H1 (cell line): ENCODE measurements around the gene SSH2. TPM values are rescaled to one million over a fixed set of nuclear protein-coding genes. Genes with fewer than 3 reads are reported as not detected.

Experiments used
- CTCF ChIA-PET: fragments of 300-600 bp; sonication (Branson Sonifier 250); formaldehyde crosslinking; loops from one replicate; lab custom pipeline; 2021; ENCODE audit not compliant: partially characterized antibody; lab: Charles Lee
- POLR2A ChIA-PET: fragments of 300-600 bp; sonication (Branson Sonifier 250); formaldehyde crosslinking; loops from one replicate; lab custom pipeline; 2021; ENCODE audit warnings: inconsistent platforms; ENCODE audit not compliant: partially characterized antibody; lab: Charles Lee
- DNase-seq, 2 experiments: peaks; one replicate each; pipeline versions ENCODE4 v3.0.0 to v3.0.0-alpha.2; 2010 to 2022; ENCODE audit warnings: low spot score in 2 of 2, low read depth in 1 of 2, mixed read lengths in 1 of 2
- FAIRE-seq: peaks from 2 replicates; lab custom pipeline; 2011; peaks lifted over from hg19 to GRCh38; lab: Jason Lieb, UNC
- H2AFZ ChIP-seq: 2 replicates; pipeline ENCODE4 v1.8.1; 2012; ENCODE audit warnings: low read length, inconsistent platforms
- H2AK5ac ChIP-seq: 2 replicates; pipeline ENCODE4 v1.6.1; 2013; ENCODE audit warnings: low read depth, low read length
- H2BK120ac ChIP-seq: replicated peaks from 2 replicates; pipeline ENCODE3; 2013; ENCODE audit warnings: low read depth, low read length, inconsistent platforms
- H2BK12ac ChIP-seq: 2 replicates; pipeline ENCODE4 v1.6.1; 2013; ENCODE audit warnings: low read depth, low read length
- H2BK15ac ChIP-seq: 2 replicates; pipeline ENCODE4 v1.6.1; 2013; ENCODE audit warnings: low read length
- H2BK20ac ChIP-seq: 2 replicates; pipeline ENCODE4 v1.6.1; 2013; ENCODE audit warnings: low read length
- H2BK5ac ChIP-seq: 2 replicates; pipeline ENCODE4 v1.6.1; 2013; ENCODE audit warnings: low read depth, low read length
- H3K14ac ChIP-seq: 2 replicates; pipeline ENCODE4 v1.6.1; 2013; ENCODE audit warnings: inconsistent platforms; ENCODE audit not compliant: insufficient read length
- H3K18ac ChIP-seq: 2 replicates; pipeline ENCODE4 v1.6.1; 2013; ENCODE audit warnings: low read length; ENCODE audit errors: extremely low read depth
- H3K23ac ChIP-seq: 2 replicates; pipeline ENCODE4 v1.6.1; 2013; ENCODE audit warnings: inconsistent platforms; ENCODE audit not compliant: insufficient read length
- H3K23me2 ChIP-seq: 2 replicates; pipeline ENCODE4 v1.6.1; 2013; ENCODE audit warnings: low read depth, low read length
- H3K27ac ChIP-seq: 2 replicates; pipeline ENCODE4 v1.6.1; 2011; ENCODE audit warnings: low read depth, low read length, inconsistent platforms
- H3K27me3 ChIP-seq, 4 experiments: replicated peaks in 1 of 4; 1 replicate in 1 of 4; 2 replicates in 3 of 4; pipeline versions ENCODE4 v1.6.1 to v1.8.1; 2011 to 2013; ENCODE audit warnings: low read length in 3 of 4, mild to moderate bottlenecking in 3 of 4, inconsistent platforms in 2 of 4, mixed read lengths in 2 of 4, moderate library complexity in 1 of 4; ENCODE audit not compliant: control insufficient read depth in 3 of 4, insufficient read depth in 3 of 4; ENCODE audit errors: extremely low read depth in 1 of 4
- H3K36me3 ChIP-seq, 4 experiments: 2 replicates each; pipeline versions ENCODE4 v1.6.1 to v1.8.1; 2011 to 2013; ENCODE audit warnings: mild to moderate bottlenecking in 4 of 4, low read length in 3 of 4, moderate library complexity in 2 of 4, control low read depth in 1 of 4, inconsistent platforms in 1 of 4; ENCODE audit not compliant: insufficient read depth in 4 of 4, control insufficient read depth in 2 of 4
- H3K4ac ChIP-seq: replicated peaks from 2 replicates; pipeline ENCODE3; 2013; ENCODE audit warnings: low read length, low read depth, mixed read lengths, inconsistent platforms; ENCODE audit not compliant: insufficient read length
- H3K4me1 ChIP-seq, 4 experiments: replicated peaks in 1 of 4; 1 replicate in 1 of 4; 2 replicates in 3 of 4; pipeline versions ENCODE4 v1.6.1 to v1.8.1; 2011 to 2013; ENCODE audit warnings: low read length in 3 of 4, inconsistent platforms in 2 of 4, mixed read lengths in 1 of 4; ENCODE audit not compliant: insufficient read depth in 4 of 4, control insufficient read depth in 3 of 4
- H3K4me2 ChIP-seq, 2 experiments: 2 replicates each; pipeline versions ENCODE4 v1.6.1 to v1.8.1; 2011 to 2013; ENCODE audit warnings: low read depth in 2 of 2, low read length in 2 of 2, control low read depth in 1 of 2, inconsistent platforms in 1 of 2, mild to moderate bottlenecking in 1 of 2; ENCODE audit not compliant: insufficient read depth in 1 of 2
- H3K4me3 ChIP-seq, 4 experiments: fragments of 200-600, 300-600 bp in 1 of 4; sonication (generic), shearing (Covaris generic), sonication (Bioruptor Twin) in 1 of 4; 2 replicates each; pipeline versions ENCODE4 v1.5.1 to v1.8.1; 2011 to 2016; ENCODE audit warnings: low read length in 4 of 4, low read depth in 3 of 4, control low read depth in 2 of 4, inconsistent platforms in 2 of 4, mild to moderate bottlenecking in 2 of 4, mixed read lengths in 1 of 4, moderate library complexity in 1 of 4; ENCODE audit not compliant: insufficient read depth in 2 of 4; ENCODE audit errors: extremely low read depth in 1 of 4
- H3K56ac ChIP-seq: replicated peaks from 2 replicates; pipeline ENCODE3; 2013; ENCODE audit warnings: low read depth, mild to moderate bottlenecking, mixed read lengths, low read length, inconsistent platforms; ENCODE audit not compliant: insufficient read length
- H3K79me1 ChIP-seq: 2 replicates; pipeline ENCODE4 v1.6.1; 2013; ENCODE audit warnings: low read depth, low read length, control low read depth
- H3K79me2 ChIP-seq, 2 experiments: 2 replicates each; pipeline versions ENCODE4 v1.6.1 to v1.8.1; 2012 to 2013; ENCODE audit warnings: low read length in 2 of 2, mild to moderate bottlenecking in 2 of 2, inconsistent platforms in 1 of 2; ENCODE audit not compliant: insufficient read depth in 2 of 2, control insufficient read depth in 1 of 2
- H3K9ac ChIP-seq, 4 experiments: replicated peaks in 1 of 4; 1 replicate in 1 of 4; 2 replicates in 3 of 4; pipeline versions ENCODE4 v1.6.1 to v1.8.1; 2011 to 2013; ENCODE audit warnings: low read depth in 3 of 4, low read length in 3 of 4, control low read depth in 2 of 4, mild to moderate bottlenecking in 2 of 4, moderate library complexity in 2 of 4, inconsistent platforms in 1 of 4; ENCODE audit errors: extremely low read depth in 1 of 4
- H3K9me3 ChIP-seq, 2 experiments: 2 replicates each; pipeline versions ENCODE4 v1.6.1 to v1.8.1; 2012 to 2013; ENCODE audit warnings: mild to moderate bottlenecking in 2 of 2, moderate library complexity in 2 of 2, control low read depth in 1 of 2, inconsistent platforms in 1 of 2, low read depth in 1 of 2, low read length in 1 of 2, mixed read lengths in 1 of 2; ENCODE audit not compliant: insufficient read depth in 2 of 2
- H4K20me1 ChIP-seq, 2 experiments: replicated peaks in 1 of 2; 2 replicates each; pipeline versions ENCODE3 to v1.8.1; 2011 to 2013; ENCODE audit warnings: inconsistent platforms in 2 of 2, low read length in 2 of 2, mild to moderate bottlenecking in 1 of 2; ENCODE audit not compliant: insufficient read depth in 2 of 2, control insufficient read depth in 1 of 2
- H4K5ac ChIP-seq: 2 replicates; pipeline ENCODE4 v1.6.1; 2013; ENCODE audit warnings: low read length, low read depth, mixed read lengths, inconsistent platforms; ENCODE audit not compliant: insufficient read length
- H4K8ac ChIP-seq: 2 replicates; pipeline ENCODE4 v1.8.0; 2013; ENCODE audit warnings: mild to moderate bottlenecking, moderate library complexity, low read length, inconsistent platforms; ENCODE audit not compliant: insufficient read depth; ENCODE audit errors: extremely low read depth
- H4K91ac ChIP-seq: replicated peaks from 2 replicates; pipeline ENCODE3; 2013; ENCODE audit warnings: low read length, mixed read lengths, inconsistent platforms; ENCODE audit not compliant: insufficient read length
- ASH2L ChIP-seq: fragments of 200-600, 300-600 bp; sonication (generic); IDR thresholded peaks from one replicate; pipeline ENCODE4 v1.7.1; 2017; ENCODE audit warnings: low read length
- ATF3 ChIP-seq: IDR thresholded peaks from 2 replicates; pipeline ENCODE4 v1.6.1; 2011; ENCODE audit warnings: low read depth, mild to moderate bottlenecking, low read length; ENCODE audit not compliant: insufficient read depth
- CEBPB ChIP-seq: IDR thresholded peaks from 2 replicates; pipeline ENCODE4 v1.6.1; 2012; ENCODE audit warnings: low read depth, low read length
- CHD2 ChIP-seq: IDR thresholded peaks from 2 replicates; pipeline ENCODE4 v1.6.1; 2012; ENCODE audit warnings: low read length, improper control_type of control experiment
- CREB1 ChIP-seq: IDR thresholded peaks from 2 replicates; pipeline ENCODE4 v1.6.1; 2012; ENCODE audit warnings: inconsistent platforms
- EZH2 ChIP-seq: fragments of 200-600 bp; sonication (generic); IDR thresholded peaks from 2 replicates; pipeline ENCODE4 v1.7.1; 2012; ENCODE audit warnings: low read depth, mild to moderate bottlenecking, moderate library complexity, low read length, inconsistent platforms; ENCODE audit not compliant: severe bottlenecking
- GABPA ChIP-seq: IDR thresholded peaks from 2 replicates; pipeline ENCODE4 v1.6.1; 2011; ENCODE audit warnings: mild to moderate bottlenecking, low read length, moderate library complexity, borderline replicate concordance; ENCODE audit not compliant: insufficient read depth
- KDM4A ChIP-seq: IDR thresholded peaks from one replicate; pipeline ENCODE4 v1.7.1; 2012; ENCODE audit warnings: low read depth, mild to moderate bottlenecking, moderate library complexity, low read length, inconsistent platforms; ENCODE audit not compliant: severe bottlenecking
- MAX ChIP-seq: IDR thresholded peaks from 2 replicates; pipeline ENCODE4 v1.6.1; 2012; ENCODE audit warnings: inconsistent platforms
- TAF1 ChIP-seq: IDR thresholded peaks from 2 replicates; pipeline ENCODE4 v1.6.1; 2011; ENCODE audit warnings: mild to moderate bottlenecking, low read depth, low read length
- WGBS, 2 experiments: shearing (Covaris generic) in 1 of 2; methylation state at CpG; one replicate each; pipeline versions ENCODE4 v1.1.6 to v1.1.7; 2013 to 2015; ENCODE audit warnings: low lambda C conversion rate in 2 of 2, mixed read lengths in 2 of 2, inconsistent platforms in 1 of 2, low coverage in 1 of 2, missing lambda C conversion rate in 1 of 2; ENCODE audit not compliant: insufficient replicate concordance in 2 of 2, insufficient coverage in 1 of 2, insufficient read length in 1 of 2; ENCODE audit errors: extremely low coverage in 1 of 2, missing lambda C conversion rate in 1 of 2; 5-methylcytosine and 5-hydroxymethylcytosine counted together
- polyA plus RNA-seq, 7 experiments: library from polyadenylated mRNA; depleted of rRNA in 3 of 7; stranded (reverse) in 5 of 7; unstranded in 2 of 7; fragments of >200 nt in 5 of 7; fragments of 200-250 nt in 2 of 7; gene quantifications; 1 replicate in 5 of 7; 2 replicates in 1 of 7; 4 replicates in 1 of 7; pipeline versions ENCODE4 v1.2.1 to v1.2.3, GENCODE V29; 2011 to 2013; ENCODE audit warnings: missing spikeins in 2 of 7, mixed read lengths in 2 of 7
- total RNA-seq: library from RNA; stranded (reverse); fragmentation: NEBNext Ultra II Directional; extraction: Animal tissue kit (Norgen Biotek cat#: 25700); gene quantifications from 2 replicates; pipeline ENCODE4 v1.2.1, GENCODE V29; 2021

The SSH2 gene
- total and polyA plus RNA-seq, 2 of the 8 experiments (the other 6 are each of a cell fraction or from before 2014, with no cell fraction given): 5.2 to 15.9 TPM

- H3K4me1 ChIP-seq: peaks cover 14 to 49% (median 38%) of the 10 kb centered on the region in 4 experiments
- peak overlapping the region; percentile 35 for H4K91ac ChIP-seq
- H3K4me3 ChIP-seq: peak overlapping the region; percentile 36 to 60 (median 50)
- no peak overlapping the region; the same call in 1 of the 2 replicates for H2BK5ac ChIP-seq
- peak in 1 of 2 experiments; percentile 92 for DNase-seq
- H3K18ac ChIP-seq: peak overlapping the region; percentile 60
- H3K79me1 ChIP-seq: 0 out of 2 replicates have a peak, but pooled peaks cover 2% of the 10 kb centered on the region
- peak overlapping the region; percentile 95; the same call in 1 of the 2 replicates for H2BK15ac ChIP-seq
- WGBS, 2 experiments: 5% methylated on average over 51 of the region's 74 CpGs; no CpG with 5 or more reads in 1 of the 2 experiments
- H4K20me1 ChIP-seq: peaks cover 3 to 5% of the 10 kb centered on the region in 2 experiments
- peak overlapping the region; percentile 90 to 96 for H3K4me2 ChIP-seq
- no peak overlapping the region for H3K14ac ChIP-seq
- H3K79me2 ChIP-seq: no peaks in the 10 kb centered on the region
- H3K4ac ChIP-seq: no peak overlapping the region
- H3K27ac ChIP-seq: no peak overlapping the region
- no peak for FAIRE-seq
- H4K5ac ChIP-seq: no peak overlapping the region
- no peak overlapping the region for H2BK120ac ChIP-seq
- H2AK5ac ChIP-seq: no peak overlapping the region
- peak overlapping the region; percentile 50; the same call in 1 of the 2 replicates for H2BK12ac ChIP-seq
- H3K27me3 ChIP-seq: peaks cover 17 to 61% (median 47%) of the 10 kb centered on the region in 4 experiments
- H3K36me3 ChIP-seq: peaks cover 0 to 7% (median 0%) of the 10 kb centered on the region in 4 experiments; a peak in 1 of 8 replicates
- no peak overlapping the region for H2AFZ ChIP-seq
- H3K9me3 ChIP-seq: peaks cover 0 to 11% of the 10 kb centered on the region in 2 experiments; a peak in 1 of 4 replicates
- H3K56ac ChIP-seq: no peak overlapping the region
- H2BK20ac ChIP-seq: no peak overlapping the region
- peak overlapping the region; percentile 71; the same call in 1 of the 2 replicates for H4K8ac ChIP-seq
- H3K23ac ChIP-seq: no peak overlapping the region
- no peak overlapping the region for H3K9ac ChIP-seq
- POLR2A ChIA-PET: interaction anchor here (0.9 to 4.3 kb wide), 4 partner anchors 9 to 24 kb away, joined by 3 to 30 read pairs (median 4); partner anchors contain the start of gene ANKRD13B
- CTCF ChIA-PET: interaction anchor here (0.7 to 13.1 kb wide), 12 partner anchors 10 to 477 kb away, joined by 3 to 193 read pairs (median 22); partner anchors contain the start of genes ABHD15, ANKRD13B and TP53I13
- peaks cover 13% of the 10 kb centered on the region for H3K23me2 ChIP-seq
- TF ChIP-seq KDM4A: peak; percentile 82
- peak; percentile 74 for TF ChIP-seq EZH2
- peak; percentile 65 for TF ChIP-seq ASH2L
- TF ChIP-seq CEBPB: no peak
- TF ChIP-seq ATF3: no peak
- TF ChIP-seq MAX: peak; percentile 45; the same call in 1 of the 2 replicates
- TF ChIP-seq CREB1: 0 out of 2 replicates have a peak, but pooled peaks have one; percentile 7
- TF ChIP-seq GABPA: peak; percentile 34; the same call in 1 of the 2 replicates
- no peak for TF ChIP-seq CHD2
- no peak for TF ChIP-seq TAF1
Observed at GRCh38 chr17:29615492-29616299, 314.3 kb downstream of the SSH2 start.
